Fibroblast of lung (primary cell): ENCODE data around the gene MPZL3.
"Not testable (repeated sequence)": the region's sequence is repeated elsewhere in the genome, so short reads cannot be mapped to it uniquely, and the experiment has no call there.

Source experiments
- CTCF ChIP-seq, 2 donors: IDR thresholded peaks in 1 of 2; conservative IDR thresholded peaks in 1 of 2; 1 replicate in 1 of 2; 2 replicates in 1 of 2; pipeline ENCODE4 v1.5.1; 2011 to 2012; ENCODE audit warnings: low read length in 2 of 2, control low read depth in 1 of 2, inconsistent platforms in 1 of 2, low read depth in 1 of 2, mild to moderate bottlenecking in 1 of 2
- EZH2 ChIP-seq: IDR thresholded peaks from 2 replicates; pipeline ENCODE4 v1.5.1; 2012; ENCODE audit warnings: low read length, control low read depth, mild to moderate bottlenecking; ENCODE audit errors: missing control alignments

DNA sequence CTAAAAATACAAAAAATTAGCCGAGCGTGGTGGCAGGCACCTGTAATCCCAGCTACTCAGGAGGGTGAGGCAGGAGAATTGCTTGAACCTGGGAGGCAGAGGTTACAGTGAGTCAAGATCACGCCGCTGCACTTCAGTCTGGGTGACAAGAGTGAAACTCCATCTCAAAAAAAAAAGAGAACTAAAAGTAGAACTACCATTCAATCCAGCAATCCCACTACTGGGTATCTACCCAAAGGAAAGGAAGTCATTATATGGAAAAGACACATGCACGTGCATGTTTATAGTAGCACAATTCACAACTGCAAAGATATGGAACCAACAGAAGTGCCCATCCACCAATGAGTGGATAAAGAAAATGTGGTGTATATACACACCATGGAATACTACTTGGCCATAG, 68.5 kb downstream of the MPZL3 start:
- not testable (repeated sequence) for TF ChIP-seq CTCF (conservative IDR thresholded peaks at IDR 0.05 in 1 of 2, IDR thresholded peaks at IDR 0.05 in 1 of 2; ENCODE audit: low read depth in 1 of 2, low read length in 2 of 2); EZH2
